Breast epithelium (tissue), 4 donors: ENCODE results near the gene MAP3K5. TPM values are rescaled to one million over a fixed set of nuclear protein-coding genes. Genes with fewer than 3 reads are reported as not detected.
"Not testable (repeated sequence)": the region's sequence is repeated elsewhere in the genome, so short reads cannot be mapped to it uniquely, and the experiment has no call there.

Experiments
- DNase-seq, 2 donors: peaks; one replicate each; pipeline ENCODE4 v3.0.0-alpha.2; 2019; ENCODE audit warnings: low spot score in 2 of 2
- H3K27ac ChIP-seq, 2 donors: fragments of 200-600 bp; sonication (generic) in 1 of 2; one replicate each; pipeline ENCODE4 v1.5.1; 2016 to 2019; ENCODE audit warnings: mild to moderate bottlenecking in 1 of 2
- H3K27me3 ChIP-seq, 2 donors: fragments of 200-600 bp; sonication (generic) in 1 of 2; one replicate each; pipeline versions ENCODE4 v1.5.1 to v1.6.0; 2017 to 2019; ENCODE audit warnings: control low read depth in 1 of 2, mild to moderate bottlenecking in 1 of 2
- H3K36me3 ChIP-seq: fragments of 200-600 bp; one replicate; pipeline ENCODE4 v1.5.1; 2019
- H3K4me1 ChIP-seq, 2 donors: fragments of 200-600 bp; sonication (generic); one replicate each; pipeline ENCODE4 v1.5.1; 2016 to 2019; ENCODE audit warnings: control low read depth in 1 of 2
- H3K4me3 ChIP-seq, 3 donors: fragments of 200-600 bp; sonication (generic); 1 replicate in 2 of 3; 2 replicates in 1 of 3; pipeline ENCODE4 v1.5.1; 2016 to 2019; ENCODE audit warnings: mild to moderate bottlenecking in 3 of 3, moderate library complexity in 2 of 3
- H3K9me3 ChIP-seq, 2 donors: fragments of 200-600 bp; sonication (generic) in 1 of 2; one replicate each; pipeline ENCODE4 v1.5.1; 2016 to 2019; ENCODE audit warnings: control low read depth in 1 of 2
- CTCF ChIP-seq, 3 donors: fragments of 450-650 bp; IDR thresholded peaks; one replicate each; pipeline ENCODE4 v1.5.1; 2016 to 2017; ENCODE audit warnings: antibody characterized with exemption in 3 of 3, mild to moderate bottlenecking in 3 of 3, moderate library complexity in 3 of 3
- POLR2A ChIP-seq: fragments of 450-650 bp; IDR thresholded peaks from one replicate; pipeline ENCODE4 v1.6.1; 2016; ENCODE audit warnings: antibody characterized with exemption, mild to moderate bottlenecking, moderate library complexity
- POLR2AphosphoS5 ChIP-seq, 3 donors: sonication (generic); formaldehyde crosslinking; IDR thresholded peaks; one replicate each; pipeline ENCODE4 v1.6.1; 2017; ENCODE audit warnings: antibody characterized with exemption in 3 of 3
- intact Hi-C: fragments of 100-400 bp; cut with DNase I; formaldehyde crosslinking; loops from one replicate; pipeline ENCODE4 v1.15.1; 2023; ENCODE audit warnings: low total_unique reads
- total RNA-seq, 3 donors: library from RNA; depleted of rRNA; stranded (reverse); fragments of >200 nt; gene quantifications; one replicate each; pipeline ENCODE4 v1.1.0, GENCODE V29; 2016

The MAP3K5 gene
- total RNA-seq, 3 donors from 2014 or later: 18.6 to 40.0 (median 33.2) TPM

- no peaks in the 10 kb centered on the region for H3K27me3 ChIP-seq
- no peak for TF ChIP-seq POLR2A
- TF ChIP-seq CTCF (IDR thresholded peaks at IDR 0.05): no peak
- TF ChIP-seq POLR2AphosphoS5 (IDR thresholded peaks at IDR 0.05): no peak
- intact Hi-C loops: loop anchor here (5.0 kb wide), 1 partner anchor 151 kb away; no protein-coding TSS in a partner anchor
- no peaks in the 10 kb centered on the region for H3K4me1 ChIP-seq
- H3K36me3 ChIP-seq: no peaks in the 10 kb centered on the region
- H3K27ac ChIP-seq: peak overlapping the region; percentile 97 to 98
- H3K4me3 ChIP-seq: peak overlapping the region; percentile 75 to 94 (median 91)
- no peaks in the 10 kb centered on the region for H3K9me3 ChIP-seq
- no peak for DNase-seq
Measured at GRCh38 chr6:136793363-136793762, 1.1 kb upstream of the MAP3K5 start.

- Histone ChIP-seq H3K4me3 (peak overlapping the region; percentile 75 to 94 (median 91)), H3K27me3 (no peaks in the 10 kb centered on the region), H3K27ac (peak overlapping the region; percentile 97 to 98), H3K4me1 (no peaks in the 10 kb centered on the region), H3K9me3 (no peaks in the 10 kb centered on the region), H3K36me3 (no peaks in the 10 kb centered on the region)
- peak in 1 of 2 donors; percentile 25 for DNase-seq
- intact Hi-C loops: loop anchor here (5.0 kb wide), 1 partner anchor 150 kb away; no protein-coding TSS in a partner anchor
- no peak for TF ChIP-seq POLR2A
- TF ChIP-seq CTCF (IDR thresholded peaks at IDR 0.05): no peak
- no peak for TF ChIP-seq POLR2AphosphoS5 (IDR thresholded peaks at IDR 0.05)
Measured at GRCh38 chr6:136792095-136792409, 225 bp downstream of the MAP3K5 start.

- Histone ChIP-seq H3K4me1 (no peaks in the 10 kb centered on the region), H3K36me3 (no peaks in the 10 kb centered on the region), H3K9me3 (no peaks in the 10 kb centered on the region), H3K4me3 (peak overlapping the region; percentile 75 to 94 (median 91)), H3K27me3 (no peaks in the 10 kb centered on the region), H3K27ac (peak overlapping the region; percentile 97 to 98)
- DNase-seq: peak in 1 of 2 donors; percentile 59
- intact Hi-C loops: loop anchor here (5.0 kb wide), 1 partner anchor 149 kb away; no protein-coding TSS in a partner anchor
- TF ChIP-seq POLR2AphosphoS5 (IDR thresholded peaks at IDR 0.05): peak; percentile 34 to 59 (median 56)
- TF ChIP-seq CTCF (IDR thresholded peaks at IDR 0.05): no peak
- no peak for TF ChIP-seq POLR2A
Measured at GRCh38 chr6:136791296-136792094, 782 bp downstream of the MAP3K5 start.

- Histone ChIP-seq H3K27ac (peak overlapping the region; percentile 97 to 98), H3K27me3 (no peaks in the 10 kb centered on the region), H3K4me1 (no peaks in the 10 kb centered on the region), H3K4me3 (peak overlapping the region; percentile 75 to 94 (median 91)), H3K9me3 (no peaks in the 10 kb centered on the region), H3K36me3 (no peaks in the 10 kb centered on the region)
- intact Hi-C loops: loop anchor here (5.0 kb wide), 1 partner anchor 148 kb away; no protein-coding TSS in a partner anchor
- no peak for TF ChIP-seq POLR2A
- TF ChIP-seq CTCF (IDR thresholded peaks at IDR 0.05): no peak
- no peak for TF ChIP-seq POLR2AphosphoS5 (IDR thresholded peaks at IDR 0.05)
- no peak for DNase-seq
Measured at GRCh38 chr6:136790411-136791295, 1.6 kb downstream of the MAP3K5 start.

GRCh38 chr6:136789440-136789839, 2.8 kb downstream of the MAP3K5 start:
- DNase-seq, intact Hi-C loops, H3K4me1 ChIP-seq, H3K27me3 ChIP-seq, H3K27ac ChIP-seq, H3K36me3 ChIP-seq, H3K9me3 ChIP-seq: not testable (repeated sequence)
- H3K4me3 ChIP-seq: peak overlapping the region in 2 of 3 donors; percentile 91 to 94
